GM13977 (cell line): ENCODE results near the gene HOXD9.

Experiments
- DNase-seq: peaks from one replicate; pipeline ENCODE4 v3.0.0; 2012; ENCODE audit warnings: low spot score
- CTCF ChIP-seq: IDR thresholded peaks from 2 replicates; pipeline ENCODE4 v1.5.1; 2012; ENCODE audit warnings: mild to moderate bottlenecking, control low read depth; ENCODE audit not compliant: insufficient read depth; ENCODE audit errors: extremely low read depth, missing control alignments
- in situ Hi-C: fragments of 300-500 bp; cut with MboI; formaldehyde crosslinking; loops from one replicate; pipeline ENCODE4 v1.12.0; 2022; ENCODE audit warnings: low sequenced_read_pairs, low pct_unique_long_range_greater_than_20kb, mixed read lengths, inconsistent platforms; ENCODE audit not compliant: unreplicated experiment

The HOXD9 gene

GRCh38 chr2:176120364-176121189 lies 1.9 kb upstream of the HOXD9 start:
- no peak for TF ChIP-seq CTCF
- DNase-seq = no peak
- in situ Hi-C loops = loop anchor here (10.0 to 25.0 kb wide), 2 partner anchors 758 to 1034 kb away; no protein-coding TSS in a partner anchor

- TF ChIP-seq CTCF = no peak
- in situ Hi-C loops = loop anchor here (10.0 to 25.0 kb wide), 2 partner anchors 759 to 1033 kb away; no protein-coding TSS in a partner anchor
- DNase-seq = no peak
Measured at GRCh38 chr2:176121190-176122051, 1.1 kb upstream of the HOXD9 start.

- DNase-seq = no peak
- TF ChIP-seq CTCF = no peak
- in situ Hi-C loops = loop anchor here (10.0 to 25.0 kb wide), 2 partner anchors 760 to 1033 kb away; no protein-coding TSS in a partner anchor
Measured at GRCh38 chr2:176122052-176122682, 352 bp upstream of the HOXD9 start.

GRCh38 chr2:176123411-176124109 lies 1.0 kb downstream of the HOXD9 start:
- in situ Hi-C loops = loop anchor here (10.0 to 25.0 kb wide), 2 partner anchors 761 to 1031 kb away; no protein-coding TSS in a partner anchor
- DNase-seq = no peak
- TF ChIP-seq CTCF = no peak

- DNase-seq = no peak
- in situ Hi-C loops = loop anchor here (10.0 to 25.0 kb wide), 2 partner anchors 762 to 1030 kb away; no protein-coding TSS in a partner anchor
- TF ChIP-seq CTCF = no peak
Measured at GRCh38 chr2:176124110-176124946, 1.8 kb downstream of the HOXD9 start.
